ENCODE data around the gene FES.

DNA sequence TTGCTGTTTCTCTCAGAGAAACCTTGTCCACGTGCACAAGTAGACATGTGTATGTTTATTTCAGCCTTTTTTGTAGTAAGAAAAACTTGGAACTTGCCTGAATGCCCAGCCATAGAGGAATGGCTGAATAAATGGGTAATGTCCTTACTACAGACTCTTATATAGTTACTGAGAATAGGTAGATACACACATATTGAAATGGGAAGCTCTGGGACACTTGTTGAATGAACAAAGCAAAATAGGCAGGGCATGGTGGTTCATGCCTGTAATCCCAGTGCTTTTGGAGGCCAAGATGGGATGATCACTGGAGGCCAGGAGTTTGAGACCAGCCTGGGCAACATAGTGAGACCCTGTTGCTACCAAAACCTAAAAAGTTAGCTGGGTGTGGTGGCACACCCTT lies 52.5 kb downstream of the FES start:
- TF ChIP-seq, protein P1, sequence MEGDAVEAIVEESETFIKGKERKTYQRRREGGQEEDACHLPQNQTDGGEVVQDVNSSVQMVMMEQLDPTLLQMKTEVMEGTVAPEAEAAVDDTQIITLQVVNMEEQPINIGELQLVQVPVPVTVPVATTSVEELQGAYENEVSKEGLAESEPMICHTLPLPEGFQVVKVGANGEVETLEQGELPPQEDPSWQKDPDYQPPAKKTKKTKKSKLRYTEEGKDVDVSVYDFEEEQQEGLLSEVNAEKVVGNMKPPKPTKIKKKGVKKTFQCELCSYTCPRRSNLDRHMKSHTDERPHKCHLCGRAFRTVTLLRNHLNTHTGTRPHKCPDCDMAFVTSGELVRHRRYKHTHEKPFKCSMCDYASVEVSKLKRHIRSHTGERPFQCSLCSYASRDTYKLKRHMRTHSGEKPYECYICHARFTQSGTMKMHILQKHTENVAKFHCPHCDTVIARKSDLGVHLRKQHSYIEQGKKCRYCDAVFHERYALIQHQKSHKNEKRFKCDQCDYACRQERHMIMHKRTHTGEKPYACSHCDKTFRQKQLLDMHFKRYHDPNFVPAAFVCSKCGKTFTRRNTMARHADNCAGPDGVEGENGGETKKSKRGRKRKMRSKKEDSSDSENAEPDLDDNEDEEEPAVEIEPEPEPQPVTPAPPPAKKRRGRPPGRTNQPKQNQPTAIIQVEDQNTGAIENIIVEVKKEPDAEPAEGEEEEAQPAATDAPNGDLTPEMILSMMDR (IDR thresholded peaks at IDR 0.05), result no peak
- no peak for TF ChIP-seq POLR2A (IDR thresholded peaks at IDR 0.05)
